Measurements from ENCODE around the gene YIPF2.

YIPF2 gene

DNA sequence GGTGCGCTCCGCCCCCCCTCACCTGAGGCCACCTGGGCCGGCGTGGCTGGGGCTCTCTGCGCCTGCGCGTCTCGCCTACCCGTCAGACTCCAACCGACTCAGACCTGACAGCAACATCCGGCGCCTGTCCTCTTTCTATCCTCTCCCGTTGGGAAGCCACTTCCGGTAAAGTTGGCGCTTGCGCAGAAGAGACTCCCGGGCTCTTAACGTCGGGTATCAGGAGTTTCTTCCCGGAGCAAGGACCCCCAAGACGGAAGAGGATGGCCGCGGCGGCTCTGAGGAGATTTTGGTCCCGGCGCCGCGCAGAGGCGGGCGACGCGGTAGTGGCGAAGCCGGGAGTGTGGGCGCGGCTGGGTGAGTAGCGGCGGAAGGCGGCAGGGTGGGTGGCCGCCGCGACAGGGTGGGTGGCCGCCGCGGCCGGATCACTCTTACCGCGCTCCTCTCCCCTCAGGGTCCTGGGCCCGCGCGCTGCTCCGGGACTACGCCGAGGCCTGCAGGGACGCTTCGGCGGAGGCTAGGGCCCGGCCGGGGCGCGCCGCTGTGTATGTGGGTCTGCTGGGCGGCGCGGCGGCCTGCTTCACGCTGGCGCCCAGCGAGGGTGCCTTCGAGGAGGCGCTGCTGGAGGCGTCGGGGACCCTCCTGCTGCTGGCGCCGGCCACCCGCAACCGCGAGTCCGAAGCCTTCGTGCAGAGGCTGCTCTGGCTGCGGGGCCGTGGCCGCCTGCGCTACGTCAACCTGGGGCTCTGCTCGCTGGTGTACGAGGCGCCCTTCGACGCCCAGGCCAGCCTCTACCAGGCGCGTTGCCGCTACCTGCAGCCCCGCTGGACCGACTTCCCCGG is at the start of gene YIPF2, which contains the start of gene TIMM29:
Gene YIPF2, minus strand, starts transcription at position 77 of the 839 bp plus-strand sequence. CDS start 229 bp downstream, outside the sequence.
Gene TIMM29, plus strand, starts transcription at position 249 of the 839 bp plus-strand sequence. Its CDS starts 12 bp downstream, at position 261.
- Histone ChIP-seq H3K4me3 (ENCODE audit: low read depth, low read length) (peak within 1 kb of the TSS; percentile 95), H3K9me3 (ENCODE audit: control insufficient read depth, insufficient read depth, low read length) (no peaks in the 10 kb centered on the region), H3K36me3 (ENCODE audit: control insufficient read depth, insufficient read depth, low read length) (peaks cover 36% of the 10 kb centered on the region), H3K27ac (ENCODE audit: low read depth, low read length) (peak within 1 kb of the TSS; percentile 42), H3K4me1 (ENCODE audit: control insufficient read depth, insufficient read depth, low read length) (peaks cover 4% of the 10 kb centered on the region; the same call in 1 of the 2 replicates), H3K9ac (ENCODE audit: low read depth, low read length) (peak within 1 kb of the TSS; percentile 80), H3K27me3 (ENCODE audit: control insufficient read depth, insufficient read depth, low read length) (no peaks in the 10 kb centered on the region)

DNA sequence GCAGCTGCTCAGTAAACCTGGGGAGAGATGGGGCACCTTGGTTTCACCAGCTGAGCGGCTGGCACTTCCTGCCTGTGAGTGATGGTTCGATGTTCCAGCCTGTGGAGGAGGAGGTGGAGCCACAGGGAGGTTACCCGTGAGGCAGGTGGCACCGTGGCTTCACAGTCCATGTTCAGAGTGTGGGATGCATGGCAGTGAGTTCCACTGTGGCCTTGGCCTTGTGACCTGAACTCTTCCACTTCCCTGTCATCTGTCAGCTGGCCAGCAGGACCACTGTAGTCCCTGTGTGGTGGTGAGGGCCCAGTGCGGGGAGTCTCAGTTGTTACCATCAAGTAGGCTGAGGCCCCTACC is 49.3 kb upstream of the YIPF2 start:
- peaks cover 4% of the 10 kb centered on the region; the same call in 1 of the 2 replicates for H3K4me1 ChIP-seq (ENCODE audit: control insufficient read depth, insufficient read depth, low read length)
- no peaks in the 10 kb centered on the region for H3K27me3 ChIP-seq (ENCODE audit: control insufficient read depth, insufficient read depth, low read length)
- H3K9ac ChIP-seq (ENCODE audit: low read depth, low read length), result no peak overlapping the region
- H3K4me3 ChIP-seq (ENCODE audit: low read depth, low read length), result no peak overlapping the region
- no peak overlapping the region for H3K27ac ChIP-seq (ENCODE audit: low read depth, low read length)
- H3K9me3 ChIP-seq (ENCODE audit: control insufficient read depth, insufficient read depth, low read length), result no peaks in the 10 kb centered on the region
- peaks cover 7% of the 10 kb centered on the region; the same call in 1 of the 2 replicates for H3K36me3 ChIP-seq (ENCODE audit: control insufficient read depth, insufficient read depth, low read length)

DNA sequence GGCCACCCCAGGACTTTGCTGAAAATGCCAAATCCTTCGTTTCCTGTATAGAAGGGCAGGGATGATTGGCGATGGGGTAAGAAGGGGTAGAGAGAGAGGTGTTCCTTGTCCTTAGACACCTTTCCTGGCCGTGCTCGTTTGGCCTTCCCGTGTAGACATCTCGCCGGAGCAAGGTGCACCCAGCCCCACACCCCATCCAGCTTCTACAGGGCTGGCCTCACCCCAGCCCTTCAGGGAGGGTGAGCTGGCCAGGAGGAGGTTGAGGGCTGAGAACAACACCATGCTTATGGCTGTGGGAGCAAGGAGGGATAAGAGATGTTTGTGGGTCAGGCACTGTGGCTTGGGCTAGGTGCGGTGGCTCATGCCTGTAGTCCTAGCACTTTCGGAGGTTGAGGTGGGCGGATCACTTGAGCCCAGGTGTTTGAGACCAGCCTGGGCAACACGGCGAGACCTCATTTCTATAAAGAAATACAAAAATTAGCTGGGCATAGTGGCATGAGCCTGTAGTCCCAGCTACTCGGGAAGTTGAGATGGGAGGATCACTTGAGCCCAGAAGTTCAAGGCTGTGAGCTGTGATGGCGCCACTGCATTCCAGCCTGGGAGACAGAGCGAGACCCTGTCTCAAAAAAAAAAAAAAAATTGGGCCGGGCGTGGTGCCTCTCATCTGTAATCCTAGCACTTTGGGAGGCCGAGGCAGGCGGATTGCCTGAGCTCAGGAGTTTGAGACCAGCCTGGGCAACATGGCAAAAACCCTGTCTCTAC is 47.9 kb upstream of the YIPF2 start:
- H3K4me1 ChIP-seq (ENCODE audit: control insufficient read depth, insufficient read depth, low read length), result peaks cover 3% of the 10 kb centered on the region; the same call in 1 of the 2 replicates
- no peaks in the 10 kb centered on the region for H3K9me3 ChIP-seq (ENCODE audit: control insufficient read depth, insufficient read depth, low read length)
- no peak overlapping the region for H3K9ac ChIP-seq (ENCODE audit: low read depth, low read length)
- H3K27me3 ChIP-seq (ENCODE audit: control insufficient read depth, insufficient read depth, low read length), result no peaks in the 10 kb centered on the region
- H3K27ac ChIP-seq (ENCODE audit: low read depth, low read length), result no peak overlapping the region
- H3K36me3 ChIP-seq (ENCODE audit: control insufficient read depth, insufficient read depth, low read length), result peaks cover 7% of the 10 kb centered on the region; the same call in 1 of the 2 replicates
- no peak overlapping the region for H3K4me3 ChIP-seq (ENCODE audit: low read depth, low read length)

GRCh38 chr19:10975374-10976130 is 47.1 kb upstream of the YIPF2 start:
- H3K9me3 ChIP-seq (ENCODE audit: control insufficient read depth, insufficient read depth, low read length), result no peaks in the 10 kb centered on the region
- H3K27me3 ChIP-seq (ENCODE audit: control insufficient read depth, insufficient read depth, low read length), result no peaks in the 10 kb centered on the region
- H3K4me3 ChIP-seq (ENCODE audit: low read depth, low read length), result no peak overlapping the region
- no peak overlapping the region for H3K9ac ChIP-seq (ENCODE audit: low read depth, low read length)
- no peaks in the 10 kb centered on the region for H3K4me1 ChIP-seq (ENCODE audit: control insufficient read depth, insufficient read depth, low read length)
- H3K36me3 ChIP-seq (ENCODE audit: control insufficient read depth, insufficient read depth, low read length), result peaks cover 7% of the 10 kb centered on the region; the same call in 1 of the 2 replicates
- no peak overlapping the region for H3K27ac ChIP-seq (ENCODE audit: low read depth, low read length)

GRCh38 chr19:10971107-10971726 is 42.8 kb upstream of the YIPF2 start:
- no peaks in the 10 kb centered on the region for H3K9me3 ChIP-seq (ENCODE audit: control insufficient read depth, insufficient read depth, low read length)
- no peak overlapping the region for H3K27ac ChIP-seq (ENCODE audit: low read depth, low read length)
- H3K27me3 ChIP-seq (ENCODE audit: control insufficient read depth, insufficient read depth, low read length), result no peaks in the 10 kb centered on the region

DNA sequence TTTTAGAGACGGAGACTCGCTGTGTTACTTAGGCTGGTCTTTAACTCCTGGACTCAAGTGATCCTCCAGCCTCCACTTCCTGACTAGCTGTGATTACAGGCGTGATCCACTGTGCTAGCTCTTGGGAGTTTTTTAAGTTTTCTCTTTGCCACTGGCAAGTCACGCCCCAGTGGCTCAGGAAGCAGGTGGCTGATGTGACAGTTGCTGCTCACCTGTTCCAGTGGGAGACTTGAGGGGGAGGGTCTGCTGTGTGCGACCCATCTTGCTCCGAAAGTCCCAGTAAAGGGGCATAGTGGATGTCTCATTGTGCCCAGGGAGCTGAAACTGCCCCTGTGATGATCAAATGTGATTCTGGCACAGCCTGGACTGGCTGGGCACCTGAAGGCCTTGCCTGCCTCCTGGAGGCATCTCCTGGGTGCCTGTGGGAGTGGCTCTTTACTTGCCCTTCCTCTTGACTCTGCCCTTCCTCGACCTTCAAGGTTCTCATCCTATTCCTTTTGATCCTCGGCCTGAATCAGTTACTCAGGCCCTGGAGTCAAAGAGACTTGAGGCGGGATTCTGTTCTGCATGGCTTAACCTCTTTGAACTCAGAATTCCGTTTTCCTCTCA is 40.2 kb upstream of the YIPF2 start:
- Histone ChIP-seq H3K4me1 (ENCODE audit: control insufficient read depth, insufficient read depth, low read length) (peaks cover 12% of the 10 kb centered on the region), H3K9ac (ENCODE audit: low read depth, low read length) (no peak overlapping the region), H3K27me3 (ENCODE audit: control insufficient read depth, insufficient read depth, low read length) (no peaks in the 10 kb centered on the region), H3K9me3 (ENCODE audit: control insufficient read depth, insufficient read depth, low read length) (no peaks in the 10 kb centered on the region), H3K27ac (ENCODE audit: low read depth, low read length) (peak overlapping the region; percentile 28), H3K36me3 (ENCODE audit: control insufficient read depth, insufficient read depth, low read length) (no peaks in the 10 kb centered on the region), H3K4me3 (ENCODE audit: low read depth, low read length) (no peak overlapping the region)

More at GRCh38 chr19:10971107-10971726, 42.8 kb upstream of the YIPF2 start:
- Histone ChIP-seq H3K9ac (ENCODE audit: low read depth, low read length) (no peak overlapping the region), H3K4me3 (ENCODE audit: low read depth, low read length) (no peak overlapping the region), H3K36me3 (ENCODE audit: control insufficient read depth, insufficient read depth, low read length) (no peaks in the 10 kb centered on the region), H3K4me1 (ENCODE audit: control insufficient read depth, insufficient read depth, low read length) (peaks cover 4% of the 10 kb centered on the region; the same call in 1 of the 2 replicates)

- H3K27me3 ChIP-seq (ENCODE audit: control insufficient read depth, insufficient read depth, low read length), result no peaks in the 10 kb centered on the region
- H3K9ac ChIP-seq (ENCODE audit: low read depth, low read length), result no peak overlapping the region
- H3K27ac ChIP-seq (ENCODE audit: low read depth, low read length), result no peak overlapping the region
- no peaks in the 10 kb centered on the region for H3K36me3 ChIP-seq (ENCODE audit: control insufficient read depth, insufficient read depth, low read length)
- H3K4me1 ChIP-seq (ENCODE audit: control insufficient read depth, insufficient read depth, low read length), result peaks cover 12% of the 10 kb centered on the region
- H3K4me3 ChIP-seq (ENCODE audit: low read depth, low read length), result no peak overlapping the region
- no peaks in the 10 kb centered on the region for H3K9me3 ChIP-seq (ENCODE audit: control insufficient read depth, insufficient read depth, low read length)
Observed at GRCh38 chr19:10966809-10967208, 38.4 kb upstream of the YIPF2 start.

- Histone ChIP-seq H3K27me3 (ENCODE audit: control insufficient read depth, insufficient read depth, low read length) (no peaks in the 10 kb centered on the region), H3K9me3 (ENCODE audit: control insufficient read depth, insufficient read depth, low read length) (no peaks in the 10 kb centered on the region), H3K36me3 (ENCODE audit: control insufficient read depth, insufficient read depth, low read length) (no peaks in the 10 kb centered on the region), H3K4me1 (ENCODE audit: control insufficient read depth, insufficient read depth, low read length) (peaks cover 12% of the 10 kb centered on the region), H3K4me3 (ENCODE audit: low read depth, low read length) (no peak overlapping the region), H3K27ac (ENCODE audit: low read depth, low read length) (no peak overlapping the region), H3K9ac (ENCODE audit: low read depth, low read length) (no peak overlapping the region)
Observed at GRCh38 chr19:10965398-10965797, 37.0 kb upstream of the YIPF2 start.

DNA sequence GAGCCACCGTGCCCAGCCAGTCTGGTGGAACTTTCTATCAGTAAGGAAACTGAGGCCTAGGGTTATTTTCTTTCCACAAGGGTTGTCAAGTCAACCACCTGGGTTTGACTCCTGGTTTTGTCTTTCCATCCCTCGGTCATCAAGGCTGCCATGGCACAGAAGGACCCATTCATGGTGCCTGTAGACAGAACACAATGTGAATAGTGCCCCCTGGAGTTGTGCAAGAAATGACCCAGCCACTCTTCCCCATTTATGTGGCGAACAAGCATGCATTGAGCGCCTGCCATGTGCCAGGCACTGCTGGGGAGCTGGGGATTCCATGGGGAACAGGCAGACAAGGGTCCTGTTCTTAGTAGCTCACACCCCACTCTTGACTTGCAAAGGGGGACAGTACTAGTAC is 36.5 kb upstream of the YIPF2 start:
- Histone ChIP-seq H3K4me1 (ENCODE audit: control insufficient read depth, insufficient read depth, low read length) (peaks cover 12% of the 10 kb centered on the region), H3K27me3 (ENCODE audit: control insufficient read depth, insufficient read depth, low read length) (no peaks in the 10 kb centered on the region), H3K9me3 (ENCODE audit: control insufficient read depth, insufficient read depth, low read length) (no peaks in the 10 kb centered on the region), H3K4me3 (ENCODE audit: low read depth, low read length) (no peak overlapping the region), H3K9ac (ENCODE audit: low read depth, low read length) (no peak overlapping the region), H3K27ac (ENCODE audit: low read depth, low read length) (no peak overlapping the region), H3K36me3 (ENCODE audit: control insufficient read depth, insufficient read depth, low read length) (no peaks in the 10 kb centered on the region)

- no peaks in the 10 kb centered on the region for H3K27me3 ChIP-seq (ENCODE audit: control insufficient read depth, insufficient read depth, low read length)
- no peaks in the 10 kb centered on the region for H3K9me3 ChIP-seq (ENCODE audit: control insufficient read depth, insufficient read depth, low read length)
- no peak overlapping the region for H3K4me3 ChIP-seq (ENCODE audit: low read depth, low read length)
- peaks cover 12% of the 10 kb centered on the region for H3K4me1 ChIP-seq (ENCODE audit: control insufficient read depth, insufficient read depth, low read length)
- no peak overlapping the region for H3K9ac ChIP-seq (ENCODE audit: low read depth, low read length)
- no peaks in the 10 kb centered on the region for H3K36me3 ChIP-seq (ENCODE audit: control insufficient read depth, insufficient read depth, low read length)
- no peak overlapping the region for H3K27ac ChIP-seq (ENCODE audit: low read depth, low read length)
Observed at GRCh38 chr19:10963865-10964264, 35.4 kb upstream of the YIPF2 start.

All from HUES48 (cell line).